CD14-positive monocyte (primary cell): ENCODE data around the gene LCNL1. TPM values are rescaled to one million over a fixed set of nuclear protein-coding genes. Genes with fewer than 3 reads are reported as not detected.
A peak's percentile ranks its signal among the peaks of the same experiment; 100 is the strongest.

Experiments used
- DNase-seq, 3 donors: peaks; one replicate each; pipeline ENCODE4 v3.0.0-alpha.2; 2011 to 2022
- H2AFZ ChIP-seq: 2 replicates; pipeline ENCODE4 v1.6.0; 2012; ENCODE audit warnings: mild to moderate bottlenecking, low read depth, low read length, inconsistent platforms; ENCODE audit not compliant: insufficient read depth, poor library complexity, severe bottlenecking
- H3K27ac ChIP-seq, 2 donors: 1 replicate in 1 of 2; 2 replicates in 1 of 2; pipeline ENCODE4 v1.5.1; 2012 to 2013; ENCODE audit warnings: low read length in 2 of 2, control low read depth in 1 of 2, inconsistent platforms in 1 of 2, low read depth in 1 of 2, mild to moderate bottlenecking in 1 of 2
- H3K27me3 ChIP-seq, 2 donors: one replicate each; pipeline versions ENCODE4 v1.6.0 to v1.6.1; 2011 to 2013; ENCODE audit warnings: low read length in 2 of 2; ENCODE audit not compliant: control insufficient read depth in 2 of 2, insufficient read depth in 2 of 2
- H3K36me3 ChIP-seq, 2 donors: replicated peaks in 1 of 2; 1 replicate in 1 of 2; 2 replicates in 1 of 2; pipeline versions ENCODE4 v1.5.1 to v1.6.1; 2012 to 2013; ENCODE audit warnings: low read length in 2 of 2, control low read depth in 1 of 2, inconsistent platforms in 1 of 2, mild to moderate bottlenecking in 1 of 2; ENCODE audit not compliant: insufficient read depth in 2 of 2, control insufficient read depth in 1 of 2
- H3K4me1 ChIP-seq, 2 donors: 1 replicate in 1 of 2; 2 replicates in 1 of 2; pipeline versions ENCODE4 v1.5.1 to v1.6.1; 2012 to 2013; ENCODE audit warnings: low read length in 2 of 2, control low read depth in 1 of 2, inconsistent platforms in 1 of 2, mild to moderate bottlenecking in 1 of 2, moderate library complexity in 1 of 2; ENCODE audit not compliant: insufficient read depth in 2 of 2, control insufficient read depth in 1 of 2
- H3K4me2 ChIP-seq: replicated peaks from 2 replicates; pipeline ENCODE3; 2012; ENCODE audit warnings: low read length, moderate library complexity, mild to moderate bottlenecking; ENCODE audit not compliant: poor library complexity, severe bottlenecking; ENCODE audit errors: extremely low read depth
- H3K4me3 ChIP-seq, 3 experiments: fragments of 200-600 bp in 1 of 3; sonication (generic) in 1 of 3; replicated peaks in 1 of 3; 1 replicate in 2 of 3; 2 replicates in 1 of 3; pipeline ENCODE4 v1.5.1; 2011 to 2013; ENCODE audit warnings: low read length in 3 of 3, mild to moderate bottlenecking in 3 of 3, control low read depth in 2 of 3, low read depth in 2 of 3, inconsistent platforms in 1 of 3, moderate library complexity in 1 of 3
- H3K79me2 ChIP-seq: 2 replicates; pipeline ENCODE4 v1.6.0; 2012; ENCODE audit warnings: mild to moderate bottlenecking, control low read depth, inconsistent platforms, low read length, moderate library complexity; ENCODE audit not compliant: insufficient read depth
- H3K9ac ChIP-seq: 2 replicates; pipeline ENCODE4 v1.6.0; 2017; ENCODE audit warnings: low read length, mild to moderate bottlenecking; ENCODE audit not compliant: insufficient read depth, poor library complexity, severe bottlenecking
- H3K9me3 ChIP-seq, 2 donors: replicated peaks in 1 of 2; 1 replicate in 1 of 2; 2 replicates in 1 of 2; pipeline versions ENCODE4 v1.5.1 to v1.6.1; 2012 to 2013; ENCODE audit warnings: low read length in 2 of 2, control low read depth in 1 of 2; ENCODE audit not compliant: control insufficient read depth in 1 of 2, insufficient read depth in 1 of 2
- H4K20me1 ChIP-seq: 2 replicates; pipeline ENCODE4 v1.6.0; 2012; ENCODE audit warnings: mild to moderate bottlenecking, low read length, control low read depth, moderate library complexity; ENCODE audit not compliant: insufficient read depth
- H3K27ac Mint-ChIP-seq, 7 donors: one replicate each; pipeline ENCODE4 v1.8.0; 2020; ENCODE audit warnings: mild to moderate bottlenecking in 7 of 7, mixed read lengths in 7 of 7, moderate library complexity in 6 of 7, inconsistent platforms in 2 of 7
- H3K27me3 Mint-ChIP-seq, 3 donors: one replicate each; pipeline ENCODE4 v1.8.0; 2021 to 2022; ENCODE audit warnings: low read depth in 3 of 3, mild to moderate bottlenecking in 3 of 3, mixed read lengths in 3 of 3, moderate library complexity in 3 of 3, inconsistent platforms in 1 of 3
- H3K36me3 Mint-ChIP-seq, 2 donors: one replicate each; pipeline ENCODE4 v1.8.0; 2020; ENCODE audit warnings: mixed read lengths in 2 of 2, inconsistent platforms in 1 of 2, mild to moderate bottlenecking in 1 of 2
- H3K4me1 Mint-ChIP-seq: one replicate; pipeline ENCODE4 v1.8.0; 2020; ENCODE audit warnings: mild to moderate bottlenecking, mixed read lengths
- H3K4me3 Mint-ChIP-seq, 2 donors: one replicate each; pipeline ENCODE4 v1.8.0; 2020; ENCODE audit warnings: mild to moderate bottlenecking in 2 of 2, mixed read lengths in 2 of 2, moderate library complexity in 1 of 2
- H3K9me3 Mint-ChIP-seq, 7 donors: one replicate each; pipeline ENCODE4 v1.8.0; 2020 to 2022; ENCODE audit warnings: mixed read lengths in 7 of 7, mild to moderate bottlenecking in 6 of 7, moderate library complexity in 6 of 7, inconsistent platforms in 2 of 7
- WGBS: methylation state at CpG from one replicate; pipeline ENCODE4 v1.1.5; 2013; ENCODE audit warnings: missing lambda C conversion rate; ENCODE audit not compliant: insufficient coverage; 5-methylcytosine and 5-hydroxymethylcytosine counted together
- intact Hi-C, 2 donors: fragments of 100-400 bp; cut with micrococcal nuclease; formaldehyde crosslinking; loops; one replicate each; pipeline versions ENCODE4 v1.15.0 to v1.15.1; 2023
- polyA plus RNA-seq, 3 donors: library from polyadenylated mRNA; depleted of rRNA in 1 of 3; unstranded in 2 of 3; stranded (reverse) in 1 of 3; fragments of 300-500 nt in 2 of 3; fragments of >200 nt in 1 of 3; fragmentation: Illumina TruSeq in 2 of 3; gene quantifications; 1 replicate in 2 of 3; 2 replicates in 1 of 3; pipeline ENCODE4 v1.2.3, GENCODE V29; 2012 to 2021
- TF ChIP-seq, protein P1 (sequence below): fragments of 200-600 bp; IDR thresholded peaks from one replicate; pipeline ENCODE4 v1.8.0; 2022; ENCODE audit warnings: antibody characterized with exemption, mild to moderate bottlenecking

Gene LCNL1
- polyA plus RNA-seq, 3 donors = 0.04 TPM; not detected in 2

GRCh38 chr9:137034039-137034708 is 51.4 kb downstream of the LCNL1 start:
- H3K4me1 ChIP-seq = peaks cover 54 to 67% of the 10 kb centered on the region in 2 donors
- Mint-ChIP-seq H3K9me3 (no peaks in the 10 kb centered on the region), H3K4me3 (peak overlapping the region; percentile 87 to 93), H3K4me1 (peaks cover 45% of the 10 kb centered on the region), H3K36me3 (peaks cover 5 to 30% of the 10 kb centered on the region in 2 donors), H3K27ac (peak overlapping the region; percentile 86 to 94 (median 92)), H3K27me3 (no peaks in the 10 kb centered on the region)
- H3K79me2 ChIP-seq = peaks cover 67% of the 10 kb centered on the region
- WGBS = 0% methylated on average over 8 of the region's 15 CpGs
- H3K9me3 ChIP-seq = no peaks in the 10 kb centered on the region
- TF ChIP-seq, protein P1, sequence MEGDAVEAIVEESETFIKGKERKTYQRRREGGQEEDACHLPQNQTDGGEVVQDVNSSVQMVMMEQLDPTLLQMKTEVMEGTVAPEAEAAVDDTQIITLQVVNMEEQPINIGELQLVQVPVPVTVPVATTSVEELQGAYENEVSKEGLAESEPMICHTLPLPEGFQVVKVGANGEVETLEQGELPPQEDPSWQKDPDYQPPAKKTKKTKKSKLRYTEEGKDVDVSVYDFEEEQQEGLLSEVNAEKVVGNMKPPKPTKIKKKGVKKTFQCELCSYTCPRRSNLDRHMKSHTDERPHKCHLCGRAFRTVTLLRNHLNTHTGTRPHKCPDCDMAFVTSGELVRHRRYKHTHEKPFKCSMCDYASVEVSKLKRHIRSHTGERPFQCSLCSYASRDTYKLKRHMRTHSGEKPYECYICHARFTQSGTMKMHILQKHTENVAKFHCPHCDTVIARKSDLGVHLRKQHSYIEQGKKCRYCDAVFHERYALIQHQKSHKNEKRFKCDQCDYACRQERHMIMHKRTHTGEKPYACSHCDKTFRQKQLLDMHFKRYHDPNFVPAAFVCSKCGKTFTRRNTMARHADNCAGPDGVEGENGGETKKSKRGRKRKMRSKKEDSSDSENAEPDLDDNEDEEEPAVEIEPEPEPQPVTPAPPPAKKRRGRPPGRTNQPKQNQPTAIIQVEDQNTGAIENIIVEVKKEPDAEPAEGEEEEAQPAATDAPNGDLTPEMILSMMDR = no peak
- H3K27ac ChIP-seq = peak overlapping the region; percentile 83 to 92
- H3K4me3 ChIP-seq = peak overlapping the region; percentile 47 to 88 (median 68)
- H2AFZ ChIP-seq = peak overlapping the region; percentile 29
- no peaks in the 10 kb centered on the region for H3K27me3 ChIP-seq
- H4K20me1 ChIP-seq = peaks cover 48% of the 10 kb centered on the region
- intact Hi-C loops = loop anchor here (1.0 to 10.0 kb wide), 7 partner anchors 33 to 247 kb away; partner anchors contain the start of genes AJM1 (in 1 of the 2), C8G (in 1 of the 2), CLIC3 (in 1 of the 2) and FBXW5 (in 1 of the 2)
- peaks cover 15 to 22% of the 10 kb centered on the region in 2 donors for H3K36me3 ChIP-seq
- peak; percentile 44 to 65 (median 60) for DNase-seq
- peak overlapping the region; percentile 98 for H3K4me2 ChIP-seq
- peak overlapping the region; percentile 77 for H3K9ac ChIP-seq

GRCh38 chr9:137034709-137035506 is 52.1 kb downstream of the LCNL1 start:
- H3K36me3 Mint-ChIP-seq = peaks cover 5 to 30% of the 10 kb centered on the region in 2 donors
- H3K27me3 Mint-ChIP-seq = no peaks in the 10 kb centered on the region
- no peaks in the 10 kb centered on the region for H3K27me3 ChIP-seq
- peaks cover 38% of the 10 kb centered on the region for H3K4me1 Mint-ChIP-seq
- TF ChIP-seq, protein P1 = peak; percentile 90
- no peaks in the 10 kb centered on the region for H3K9me3 Mint-ChIP-seq
- peak overlapping the region; percentile 0 to 74 (median 29) for H3K4me3 ChIP-seq
- intact Hi-C loops = loop anchor here (1.0 to 10.0 kb wide), 7 partner anchors 32 to 248 kb away; partner anchors contain the start of genes AJM1 (in 1 of the 2), C8G (in 1 of the 2), CLIC3 (in 1 of the 2) and FBXW5 (in 1 of the 2)
- peak overlapping the region; percentile 78 to 89 for H3K4me3 Mint-ChIP-seq
- peak overlapping the region; percentile 1 for H3K9ac ChIP-seq
- peaks cover 47 to 59% of the 10 kb centered on the region in 2 donors for H3K4me1 ChIP-seq
- H3K4me2 ChIP-seq = peak overlapping the region; percentile 98
- peaks cover 52% of the 10 kb centered on the region for H4K20me1 ChIP-seq
- peak overlapping the region; percentile 71 to 83 for H3K27ac ChIP-seq
- peaks cover 15 to 22% of the 10 kb centered on the region in 2 donors for H3K36me3 ChIP-seq
- peak overlapping the region; percentile 29 for H2AFZ ChIP-seq
- peak; percentile 78 to 84 (median 84) for DNase-seq
- peak overlapping the region; percentile 86 to 92 (median 90) for H3K27ac Mint-ChIP-seq
- 0% methylated on average over 14 of the region's 24 CpGs for WGBS
- H3K9me3 ChIP-seq = no peaks in the 10 kb centered on the region
- H3K79me2 ChIP-seq = peaks cover 60% of the 10 kb centered on the region
